Skeletal muscle satellite cell (primary cell): ENCODE data around the gene ANGPTL8.

Experiments used
- H3K27me3 ChIP-seq: 2 replicates; pipeline ENCODE4 v1.7.0; 2013; ENCODE audit warnings: low read length; ENCODE audit not compliant: control insufficient read depth, insufficient read depth
- H3K36me3 ChIP-seq: 2 replicates; pipeline ENCODE4 v1.7.0; 2013; ENCODE audit warnings: mild to moderate bottlenecking, control low read depth, low read length; ENCODE audit not compliant: insufficient read depth
- H3K4me1 ChIP-seq: 2 replicates; pipeline ENCODE4 v1.7.0; 2013; ENCODE audit warnings: low read length; ENCODE audit not compliant: control insufficient read depth, insufficient read depth
- H3K4me2 ChIP-seq: 2 replicates; pipeline ENCODE4 v1.7.0; 2013; ENCODE audit warnings: mild to moderate bottlenecking, low read length
- H3K4me3 ChIP-seq: 2 replicates; pipeline ENCODE4 v1.7.0; 2013; ENCODE audit warnings: low read length
- H3K9ac ChIP-seq: 2 replicates; pipeline ENCODE4 v1.7.0; 2013; ENCODE audit warnings: mild to moderate bottlenecking, low read depth, low read length, moderate library complexity
- H3K9me3 ChIP-seq: replicated peaks from 2 replicates; pipeline ENCODE4 v1.7.0; 2013; ENCODE audit warnings: mild to moderate bottlenecking, control low read depth, low read length

ANGPTL8 gene

DNA sequence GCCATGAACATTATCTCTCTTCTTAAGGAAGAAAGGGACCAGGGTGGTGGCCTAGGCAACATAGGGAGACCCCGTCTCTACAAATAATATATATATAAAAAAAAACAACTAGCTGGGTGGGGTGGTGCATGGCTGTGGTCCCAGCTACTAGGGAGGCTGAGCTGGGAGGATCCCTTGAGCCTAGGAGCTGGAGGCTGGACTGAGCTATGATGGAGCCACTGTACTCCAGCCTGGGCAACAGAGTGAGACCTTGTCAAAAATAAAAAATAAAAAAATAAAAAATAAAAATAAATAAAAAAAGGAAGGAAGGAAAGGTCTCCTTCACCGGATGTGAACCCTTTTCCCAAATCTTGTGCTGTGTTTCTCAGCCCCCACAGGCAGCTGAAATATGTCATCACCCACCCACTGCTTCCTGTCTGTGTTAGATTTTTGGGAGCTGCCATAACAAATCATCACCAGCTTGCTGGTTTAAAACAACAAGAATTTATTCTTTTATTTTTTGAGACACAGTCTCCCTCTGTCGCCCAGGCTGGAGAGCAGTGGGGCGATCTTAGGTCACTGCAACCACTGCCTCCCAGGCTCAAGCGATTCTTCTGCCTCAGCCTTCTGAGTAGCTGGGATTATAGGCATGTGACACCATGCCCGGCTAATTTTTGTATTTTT is 47.0 kb downstream of the ANGPTL8 start:
- H3K9me3 ChIP-seq: no peaks in the 10 kb centered on the region
- H3K4me3 ChIP-seq: no peak overlapping the region
- peak overlapping the region; percentile 12 for H3K4me2 ChIP-seq
- no peaks in the 10 kb centered on the region for H3K27me3 ChIP-seq
- no peaks in the 10 kb centered on the region for H3K36me3 ChIP-seq
- peaks cover 15% of the 10 kb centered on the region for H3K4me1 ChIP-seq
- H3K9ac ChIP-seq: no peak overlapping the region

DNA sequence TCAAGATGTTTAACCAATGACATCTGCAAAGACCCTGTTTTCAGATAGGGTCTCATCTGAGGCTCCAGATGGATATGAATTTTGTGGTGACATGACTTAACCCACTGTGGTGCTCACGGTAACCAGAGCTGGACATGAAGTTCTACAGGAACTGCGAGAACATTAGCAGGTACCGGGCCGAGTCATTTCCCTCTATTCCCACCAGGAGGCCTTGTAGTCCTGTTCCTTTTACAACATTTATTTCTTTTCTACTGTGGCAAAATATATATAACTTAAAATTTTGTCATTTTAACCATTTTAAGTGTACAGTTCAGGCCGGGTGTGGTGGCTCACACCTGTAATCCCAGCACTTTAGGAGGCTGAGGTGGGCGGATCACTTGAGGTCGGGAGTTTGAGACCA is 48.9 kb downstream of the ANGPTL8 start:
- H3K4me2 ChIP-seq: no peak overlapping the region
- no peaks in the 10 kb centered on the region for H3K9me3 ChIP-seq
- H3K4me1 ChIP-seq: peaks cover 16% of the 10 kb centered on the region
- no peak overlapping the region for H3K4me3 ChIP-seq
- no peaks in the 10 kb centered on the region for H3K36me3 ChIP-seq
- no peak overlapping the region for H3K9ac ChIP-seq
- no peaks in the 10 kb centered on the region for H3K27me3 ChIP-seq

DNA sequence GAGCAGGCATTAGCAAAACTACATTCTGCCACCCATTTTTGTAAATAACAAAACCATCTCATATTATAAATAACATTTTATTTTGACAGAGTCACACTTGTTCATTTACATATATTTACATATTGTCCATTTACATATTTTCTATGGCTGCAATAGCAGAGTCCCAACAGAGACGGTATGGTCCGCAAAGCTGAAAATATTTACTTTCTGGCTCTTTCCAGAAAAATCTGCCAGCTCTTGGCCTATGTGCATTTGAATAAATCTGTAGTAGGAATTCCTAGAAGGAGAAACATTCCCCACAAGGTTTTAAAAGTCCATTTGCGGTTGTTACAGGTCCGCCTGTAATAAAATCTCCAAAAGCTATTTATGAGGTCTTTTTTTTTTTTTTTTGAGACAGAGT is 50.8 kb downstream of the ANGPTL8 start:
- H3K36me3 ChIP-seq: no peaks in the 10 kb centered on the region
- H3K9ac ChIP-seq: no peak overlapping the region
- no peak overlapping the region for H3K4me2 ChIP-seq
- H3K4me3 ChIP-seq: no peak overlapping the region
- H3K9me3 ChIP-seq: no peaks in the 10 kb centered on the region
- no peaks in the 10 kb centered on the region for H3K27me3 ChIP-seq
- peaks cover 22% of the 10 kb centered on the region for H3K4me1 ChIP-seq

DNA sequence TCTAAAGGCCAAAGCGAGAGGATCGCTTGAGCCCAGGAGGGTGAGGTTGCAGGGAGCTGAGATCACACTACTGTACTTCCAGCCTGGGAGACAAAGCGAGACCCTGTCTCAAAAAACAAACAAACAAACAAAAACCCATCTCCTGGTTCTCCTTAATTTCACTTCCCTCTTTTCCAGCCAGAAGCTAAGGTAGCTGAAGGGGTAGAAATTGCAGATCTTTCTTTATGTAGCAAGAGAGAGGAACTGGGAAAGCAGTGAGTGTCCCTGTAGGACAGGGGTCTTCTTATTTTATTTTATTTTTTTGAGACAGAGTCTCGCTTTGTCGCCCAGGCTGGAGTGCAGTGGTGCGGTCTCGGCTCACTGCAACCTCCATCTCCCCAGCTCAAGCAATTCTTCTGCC is 52.0 kb downstream of the ANGPTL8 start:
- Histone ChIP-seq H3K4me1 (peaks cover 16% of the 10 kb centered on the region), H3K9ac (no peak overlapping the region), H3K27me3 (no peaks in the 10 kb centered on the region), H3K4me2 (no peak overlapping the region), H3K9me3 (no peaks in the 10 kb centered on the region), H3K4me3 (no peak overlapping the region), H3K36me3 (no peaks in the 10 kb centered on the region)
